Kidney capillary endothelial cell (primary cell): ENCODE data around the gene CTBP1.
A peak's percentile ranks its signal among the peaks of the same experiment; 100 is the strongest.

Experiments used
- DNase-seq: peaks from one replicate; pipeline ENCODE4 v3.0.0-alpha.2; 2018; ENCODE audit warnings: low spot score

Gene CTBP1

GRCh38 chr4:1210971-1211370 lies 38.0 kb downstream of the CTBP1 start:
- no peak for DNase-seq

GRCh38 chr4:1210241-1210841 lies 38.6 kb downstream of the CTBP1 start:
- DNase-seq, result no peak

- no peak for DNase-seq
Observed at GRCh38 chr4:1209821-1210220, 39.1 kb downstream of the CTBP1 start.

GRCh38 chr4:1208970-1209704 lies 39.8 kb downstream of the CTBP1 start:
- DNase-seq, result no peak

- no peak for DNase-seq
Observed at GRCh38 chr4:1208266-1208961, 40.5 kb downstream of the CTBP1 start.

- no peak for DNase-seq
Observed at GRCh38 chr4:1207603-1208265, 41.2 kb downstream of the CTBP1 start.

- DNase-seq, result no peak
Observed at GRCh38 chr4:1207157-1207470, 41.8 kb downstream of the CTBP1 start.

GRCh38 chr4:1206299-1207156 lies 42.4 kb downstream of the CTBP1 start:
- no peak for DNase-seq

GRCh38 chr4:1205586-1206298 lies 43.2 kb downstream of the CTBP1 start:
- no peak for DNase-seq

- no peak for DNase-seq
Observed at GRCh38 chr4:1204828-1205585, 43.9 kb downstream of the CTBP1 start.

GRCh38 chr4:1204286-1204827 lies 44.6 kb downstream of the CTBP1 start:
- no peak for DNase-seq

- DNase-seq, result no peak
Observed at GRCh38 chr4:1203026-1203616, 45.8 kb downstream of the CTBP1 start.

GRCh38 chr4:1202526-1203011 lies 46.4 kb downstream of the CTBP1 start:
- no peak for DNase-seq

- DNase-seq, result no peak
Observed at GRCh38 chr4:1201851-1202525, 46.9 kb downstream of the CTBP1 start.

- peak; percentile 17 for DNase-seq
Observed at GRCh38 chr4:1200425-1201035, 48.4 kb downstream of the CTBP1 start.

GRCh38 chr4:1199556-1200331 lies 49.2 kb downstream of the CTBP1 start:
- no peak for DNase-seq

GRCh38 chr4:1198098-1198844 lies 50.7 kb downstream of the CTBP1 start:
- no peak for DNase-seq
